ENCODE results near the gene TRAF7.

The TRAF7 gene

GRCh38 chr16:2157480-2158261 lies 2.1 kb downstream of the TRAF7 start:
- H3K4me3 ChIP-seq (ENCODE audit: low read depth, low read length), result no peak overlapping the region; the same call in 1 of the 2 replicates
- DNase-seq (ENCODE audit: low read depth), result no peak
- no peak for TF ChIP-seq CTCF (IDR thresholded peaks at IDR 0.05; ENCODE audit: insufficient read depth, low read depth, low read length, missing control alignments)

DNA sequence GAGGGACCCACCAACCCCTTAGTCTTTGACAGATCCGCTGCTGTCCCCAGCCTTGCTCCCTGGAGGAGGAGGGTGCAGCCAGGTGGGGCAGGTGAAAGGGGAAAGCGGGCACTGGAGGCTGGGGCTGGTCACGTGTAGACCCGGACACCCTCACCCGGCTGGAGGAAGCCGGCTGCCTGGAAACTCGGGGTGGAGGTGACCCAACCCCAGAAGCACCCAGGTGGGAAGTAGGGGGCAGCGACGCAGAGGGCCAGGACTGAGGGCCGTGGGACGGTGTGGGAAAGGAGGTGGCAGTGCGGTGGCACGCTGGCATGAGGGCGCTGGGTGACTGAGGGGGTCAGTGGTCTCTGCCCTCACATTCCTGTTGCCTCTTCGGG lies 2.7 kb downstream of the TRAF7 start:
- TF ChIP-seq CTCF (IDR thresholded peaks at IDR 0.05; ENCODE audit: insufficient read depth, low read depth, low read length, missing control alignments), result no peak
- no peak overlapping the region for H3K4me3 ChIP-seq (ENCODE audit: low read depth, low read length)
- DNase-seq (ENCODE audit: low read depth), result no peak

DNA sequence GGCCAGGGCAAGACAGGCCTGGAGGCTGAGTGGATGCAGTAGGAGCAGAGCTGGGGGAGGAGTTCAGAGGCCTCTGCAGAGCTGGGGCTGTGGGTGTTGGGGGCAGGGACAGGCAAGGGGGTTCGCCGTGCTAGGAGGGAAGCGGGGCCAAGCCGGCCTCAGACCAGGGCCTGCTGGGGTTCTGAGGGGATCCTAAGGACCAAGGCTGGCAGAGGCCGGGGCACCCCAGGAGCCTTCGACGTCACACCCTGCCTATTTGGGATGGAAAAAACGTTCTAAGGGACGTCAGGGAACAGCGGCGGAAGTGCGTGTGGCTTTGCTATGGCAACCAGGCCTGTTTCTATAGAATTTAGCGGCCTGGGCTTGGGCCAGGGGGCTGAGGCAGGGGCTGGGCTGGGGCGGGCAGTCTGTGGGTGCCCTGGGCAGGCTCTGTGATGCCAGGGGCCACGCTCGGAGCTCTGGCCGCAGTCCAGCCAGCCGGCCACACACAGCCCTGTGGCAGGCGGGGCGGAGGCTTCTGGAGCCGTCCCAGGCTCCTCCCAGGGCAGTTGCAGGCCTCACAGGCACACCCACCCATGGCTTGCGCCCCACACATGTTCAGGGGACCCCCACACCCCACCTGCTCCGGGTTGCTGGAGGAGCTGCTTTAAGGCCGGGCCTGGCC lies 3.7 kb downstream of the TRAF7 start:
- no peak for TF ChIP-seq CTCF (IDR thresholded peaks at IDR 0.05; ENCODE audit: insufficient read depth, low read depth, low read length, missing control alignments)
- no peak for DNase-seq (ENCODE audit: low read depth)
- peak overlapping the region; percentile 53 for H3K4me3 ChIP-seq (ENCODE audit: low read depth, low read length)

DNA sequence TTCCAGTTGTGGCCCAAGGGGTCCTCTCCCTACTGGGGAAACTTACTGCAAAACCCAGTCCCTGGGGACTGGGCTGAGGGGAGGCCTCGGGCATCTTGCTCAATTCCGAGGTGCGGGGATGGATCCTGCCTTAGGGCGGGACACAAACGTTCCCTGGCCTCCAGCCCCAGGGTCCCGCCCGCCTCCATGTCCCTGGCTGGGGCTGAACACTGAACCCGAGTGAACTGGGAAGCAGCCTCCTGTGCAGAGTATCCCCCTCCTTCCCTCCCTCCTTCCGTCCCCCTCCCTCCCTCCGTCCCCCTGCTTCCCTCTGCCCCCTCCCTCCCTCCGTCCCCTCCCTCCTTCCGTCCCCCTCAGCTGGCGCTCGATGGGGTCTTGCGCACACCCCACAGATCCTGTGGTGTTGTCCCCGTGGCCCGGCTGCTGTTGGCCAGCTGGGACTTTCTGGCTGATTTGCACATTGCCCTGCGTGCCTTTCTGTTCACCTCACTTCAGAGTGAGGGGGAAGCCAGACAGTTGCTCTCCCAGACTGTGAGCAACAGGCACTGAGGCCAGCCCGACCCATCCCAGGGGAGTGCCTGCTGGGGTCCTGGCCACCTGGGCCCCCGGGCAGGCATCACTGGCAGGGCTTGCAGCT lies 5.5 kb downstream of the TRAF7 start:
- H3K4me3 ChIP-seq (ENCODE audit: low read depth, low read length), result peak overlapping the region; percentile 44
- peak; percentile 79 for DNase-seq (ENCODE audit: low read depth)
- no peak for TF ChIP-seq CTCF (IDR thresholded peaks at IDR 0.05; ENCODE audit: insufficient read depth, low read depth, low read length, missing control alignments)

GRCh38 chr16:2161911-2162310 lies 6.3 kb downstream of the TRAF7 start:
- no peak for TF ChIP-seq CTCF (IDR thresholded peaks at IDR 0.05; ENCODE audit: insufficient read depth, low read depth, low read length, missing control alignments)
- no peak overlapping the region for H3K4me3 ChIP-seq (ENCODE audit: low read depth, low read length)
- DNase-seq (ENCODE audit: low read depth), result no peak

- DNase-seq (ENCODE audit: low read depth), result no peak
- H3K4me3 ChIP-seq (ENCODE audit: low read depth, low read length), result no peak overlapping the region
- no peak for TF ChIP-seq CTCF (IDR thresholded peaks at IDR 0.05; ENCODE audit: insufficient read depth, low read depth, low read length, missing control alignments)
Measured at GRCh38 chr16:2162676-2163118, 7.1 kb downstream of the TRAF7 start.

Measured in GM12865 (cell line).